Measurements from ENCODE around the gene CSTF2T. TPM values are rescaled to one million over a fixed set of nuclear protein-coding genes. Genes with fewer than 3 reads are reported as not detected.

CSTF2T gene
- total RNA-seq, 4 donors from 2014 or later = 18.4 to 41.7 (median 23.3) TPM

DNA sequence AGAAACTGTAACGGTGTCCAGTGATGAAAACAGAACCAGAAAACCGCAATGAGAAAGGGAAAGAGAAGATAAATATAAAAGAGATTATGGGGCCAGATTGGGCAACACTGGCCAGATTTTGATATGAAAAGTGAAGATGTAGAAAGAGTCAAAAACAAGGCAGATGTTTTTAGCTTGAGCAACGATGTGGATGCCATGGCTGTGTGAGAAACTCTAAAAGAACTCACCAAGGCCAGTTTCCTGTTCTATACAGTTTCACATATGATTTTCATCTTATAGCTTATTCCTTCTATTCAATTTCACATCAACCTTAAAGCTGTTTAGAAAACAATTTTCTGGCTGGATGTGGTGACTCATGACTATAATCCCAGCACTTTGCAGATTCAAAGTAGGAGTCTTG, 36.3 kb downstream of the CSTF2T start:
- TF ChIP-seq, protein P1, sequence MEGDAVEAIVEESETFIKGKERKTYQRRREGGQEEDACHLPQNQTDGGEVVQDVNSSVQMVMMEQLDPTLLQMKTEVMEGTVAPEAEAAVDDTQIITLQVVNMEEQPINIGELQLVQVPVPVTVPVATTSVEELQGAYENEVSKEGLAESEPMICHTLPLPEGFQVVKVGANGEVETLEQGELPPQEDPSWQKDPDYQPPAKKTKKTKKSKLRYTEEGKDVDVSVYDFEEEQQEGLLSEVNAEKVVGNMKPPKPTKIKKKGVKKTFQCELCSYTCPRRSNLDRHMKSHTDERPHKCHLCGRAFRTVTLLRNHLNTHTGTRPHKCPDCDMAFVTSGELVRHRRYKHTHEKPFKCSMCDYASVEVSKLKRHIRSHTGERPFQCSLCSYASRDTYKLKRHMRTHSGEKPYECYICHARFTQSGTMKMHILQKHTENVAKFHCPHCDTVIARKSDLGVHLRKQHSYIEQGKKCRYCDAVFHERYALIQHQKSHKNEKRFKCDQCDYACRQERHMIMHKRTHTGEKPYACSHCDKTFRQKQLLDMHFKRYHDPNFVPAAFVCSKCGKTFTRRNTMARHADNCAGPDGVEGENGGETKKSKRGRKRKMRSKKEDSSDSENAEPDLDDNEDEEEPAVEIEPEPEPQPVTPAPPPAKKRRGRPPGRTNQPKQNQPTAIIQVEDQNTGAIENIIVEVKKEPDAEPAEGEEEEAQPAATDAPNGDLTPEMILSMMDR (IDR thresholded peaks at IDR 0.05) = no peak
- no peak for TF ChIP-seq POLR2A (IDR thresholded peaks at IDR 0.05)
- Histone ChIP-seq H3K4me1 (no peaks in the 10 kb centered on the region), H3K9me3 (no peaks in the 10 kb centered on the region), H3K27me3 (no peaks in the 10 kb centered on the region), H3K27ac (no peak overlapping the region), H3K36me3 (no peaks in the 10 kb centered on the region), H3K4me3 (no peak overlapping the region)
- intact Hi-C loops (cut with DNase I; ENCODE audit: low total_unique reads) = no loop called here
- DNase-seq = no peak

- no peak overlapping the region for H3K4me3 ChIP-seq
- H3K36me3 ChIP-seq = no peaks in the 10 kb centered on the region
- no peaks in the 10 kb centered on the region for H3K27me3 ChIP-seq
- intact Hi-C loops (cut with DNase I; ENCODE audit: low total_unique reads) = no loop called here
- H3K9me3 ChIP-seq = no peaks in the 10 kb centered on the region
- TF ChIP-seq POLR2A (IDR thresholded peaks at IDR 0.05) = no peak
- TF ChIP-seq, protein P1 (IDR thresholded peaks at IDR 0.05) = no peak
- no peak for DNase-seq
- H3K4me1 ChIP-seq = peaks cover 0 to 5% of the 10 kb centered on the region in 2 donors
- H3K27ac ChIP-seq = no peak overlapping the region
Observed at GRCh38 chr10:51659344-51659743, 40.1 kb downstream of the CSTF2T start.

DNA sequence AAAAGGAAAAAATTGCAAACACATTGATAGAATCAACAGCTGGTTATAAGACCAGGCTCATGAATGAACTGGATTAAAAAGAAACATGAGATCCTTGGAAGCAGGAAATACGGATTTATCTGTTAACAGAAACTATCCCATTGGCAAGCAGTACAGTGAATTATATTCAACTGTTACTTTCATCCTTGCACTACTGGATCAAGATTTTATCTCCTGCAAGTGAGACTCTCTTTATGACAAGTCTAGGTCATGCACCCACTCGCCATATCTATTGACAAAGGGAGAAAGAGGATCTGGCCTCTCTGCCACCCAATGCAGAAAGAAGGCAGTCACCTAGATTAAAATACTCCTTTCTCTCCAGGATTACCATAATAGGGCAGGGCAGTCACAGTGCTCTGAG, 41.4 kb downstream of the CSTF2T start:
- H3K27me3 ChIP-seq = no peaks in the 10 kb centered on the region
- H3K36me3 ChIP-seq = no peaks in the 10 kb centered on the region
- no peak for TF ChIP-seq POLR2A (IDR thresholded peaks at IDR 0.05)
- TF ChIP-seq, protein P1 (IDR thresholded peaks at IDR 0.05) = no peak
- intact Hi-C loops (cut with DNase I; ENCODE audit: low total_unique reads) = no loop called here
- H3K4me3 ChIP-seq = no peak overlapping the region
- no peak for DNase-seq
- H3K4me1 ChIP-seq = peaks cover 0 to 5% of the 10 kb centered on the region in 2 donors
- H3K27ac ChIP-seq = no peak overlapping the region
- no peaks in the 10 kb centered on the region for H3K9me3 ChIP-seq

DNA sequence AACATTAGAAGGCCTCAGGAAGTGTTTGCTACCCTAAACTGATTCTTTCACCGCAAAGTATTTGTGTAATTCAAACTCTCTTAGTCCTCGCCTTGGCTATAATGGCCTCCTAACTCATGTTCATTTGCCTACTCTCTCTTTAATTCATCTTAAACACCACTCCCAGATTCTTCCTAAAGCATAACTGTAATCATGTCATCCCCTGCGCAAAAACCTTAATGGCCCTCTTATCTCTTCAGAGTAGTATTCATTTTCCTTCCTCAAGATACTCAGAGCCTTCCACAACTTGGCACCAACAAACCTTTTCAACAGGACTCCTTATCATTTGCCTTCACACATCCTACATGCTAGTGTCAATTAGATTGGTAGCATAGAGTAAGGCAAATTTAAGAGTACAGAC, 42.9 kb downstream of the CSTF2T start:
- no peak overlapping the region for H3K4me3 ChIP-seq
- intact Hi-C loops (cut with DNase I; ENCODE audit: low total_unique reads) = no loop called here
- no peaks in the 10 kb centered on the region for H3K27me3 ChIP-seq
- no peaks in the 10 kb centered on the region for H3K36me3 ChIP-seq
- no peak overlapping the region for H3K27ac ChIP-seq
- DNase-seq = no peak
- peaks cover 0 to 5% of the 10 kb centered on the region in 2 donors for H3K4me1 ChIP-seq
- no peaks in the 10 kb centered on the region for H3K9me3 ChIP-seq
- TF ChIP-seq, protein P1 (IDR thresholded peaks at IDR 0.05) = no peak
- no peak for TF ChIP-seq POLR2A (IDR thresholded peaks at IDR 0.05)

DNA sequence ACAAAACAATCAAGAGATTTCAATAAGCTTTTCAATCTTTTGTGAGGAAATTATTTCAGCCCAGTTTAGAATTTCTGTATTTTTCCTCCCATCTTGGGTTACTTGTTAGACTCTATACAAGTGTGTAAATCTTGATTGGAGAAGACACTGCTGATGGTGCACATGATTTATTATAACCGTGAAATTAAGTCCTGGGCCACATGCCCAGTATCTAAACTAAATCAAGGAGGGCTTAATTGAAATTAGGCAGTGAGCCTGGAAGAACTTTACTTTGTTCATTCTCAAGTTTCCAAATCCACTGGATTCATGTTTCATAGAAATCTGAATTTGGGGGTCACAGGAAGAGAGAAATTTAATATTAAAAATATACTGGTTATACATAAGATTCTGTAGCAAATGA, 44.5 kb downstream of the CSTF2T start:
- no peak for TF ChIP-seq POLR2A (IDR thresholded peaks at IDR 0.05)
- H3K27me3 ChIP-seq = no peaks in the 10 kb centered on the region
- H3K27ac ChIP-seq = no peak overlapping the region
- DNase-seq = no peak
- intact Hi-C loops (cut with DNase I; ENCODE audit: low total_unique reads) = no loop called here
- no peaks in the 10 kb centered on the region for H3K9me3 ChIP-seq
- H3K4me3 ChIP-seq = no peak overlapping the region
- no peaks in the 10 kb centered on the region for H3K36me3 ChIP-seq
- H3K4me1 ChIP-seq = peaks cover 0 to 5% of the 10 kb centered on the region in 2 donors

DNA sequence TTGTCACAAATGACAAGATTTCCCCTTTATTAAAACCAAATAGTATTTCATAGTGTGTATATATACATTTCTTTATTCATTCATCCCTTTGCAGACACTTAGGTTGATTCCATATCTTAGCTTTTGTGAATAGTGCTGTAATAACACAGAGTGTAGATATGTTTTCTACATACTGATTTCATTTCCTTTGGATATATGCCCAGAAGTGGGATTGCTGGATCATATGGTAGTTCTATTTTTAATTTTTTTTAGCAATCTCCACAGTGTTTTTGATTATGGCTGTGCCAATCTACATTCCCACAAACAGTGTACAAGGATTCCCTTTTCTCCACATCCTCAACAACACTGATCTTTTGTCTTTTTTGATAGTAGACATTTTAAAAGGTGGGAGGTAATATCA, 46.4 kb downstream of the CSTF2T start:
- peaks cover 0 to 5% of the 10 kb centered on the region in 2 donors for H3K4me1 ChIP-seq
- no peak overlapping the region for H3K27ac ChIP-seq
- no peaks in the 10 kb centered on the region for H3K27me3 ChIP-seq
- intact Hi-C loops (cut with DNase I; ENCODE audit: low total_unique reads) = no loop called here
- TF ChIP-seq POLR2A (IDR thresholded peaks at IDR 0.05) = no peak
- TF ChIP-seq, protein P1 (IDR thresholded peaks at IDR 0.05) = no peak
- no peak for DNase-seq
- H3K9me3 ChIP-seq = no peaks in the 10 kb centered on the region
- H3K36me3 ChIP-seq = no peaks in the 10 kb centered on the region
- no peak overlapping the region for H3K4me3 ChIP-seq
